ENCODE measurements around the gene TSPY9. TPM values are rescaled to one million over a fixed set of nuclear protein-coding genes. Genes with fewer than 3 reads are reported as not detected.
"Not testable (repeated sequence)": the region's sequence is repeated elsewhere in the genome, so short reads cannot be mapped to it uniquely, and the experiment has no call there.

Gene TSPY9
- total RNA-seq (2021; ENCODE audit: unreplicated experiment), result not detected
- polyA plus RNA-seq (2012), result not detected in 2 replicates
- not detected for Bru-seq, nascent RNA
- BruChase-seq, experiment 1, labeled RNA remaining after a 6-hour chase, result not detected
- BruChase-seq, experiment 2, labeled RNA remaining after a 2-hour chase, result not detected
- long read RNA-seq, result 0 reads

GRCh38 chrY:9486967-9487366, at the start of gene TSPY9:
TSPY9 (plus strand) TSS chrY:9487267; CDS start chrY:9487313, 46 bp downstream.
- H3K9ac ChIP-seq (ENCODE audit: low read length); H3K4me2 ChIP-seq (ENCODE audit: low read length); H3K4me3 ChIP-seq (replicated peaks in 1 of 2; ENCODE audit: low read depth in 1 of 2, low read length in 2 of 2); H3K9me2 ChIP-seq (ENCODE audit: insufficient read depth); H3K79me2 ChIP-seq (ENCODE audit: insufficient read depth, low read length); H3K27ac ChIP-seq (ENCODE audit: low read depth, low read length); H3K27me3 ChIP-seq (ENCODE audit: insufficient read depth, low read length); H3K9me3 ChIP-seq (ENCODE audit: control insufficient read depth in 1 of 2, insufficient read depth in 1 of 2, low read depth in 1 of 2, low read length in 2 of 2); H2AFZ ChIP-seq (ENCODE audit: low read depth, low read length, poor library complexity, severe bottlenecking); POLR2A ChIA-PET; DNase-seq (ENCODE audit: low read depth, low spot score); BruUV-seq (replicated peaks); H3K36me3 ChIP-seq (ENCODE audit: control insufficient read depth in 1 of 2, insufficient read depth in 2 of 2, low read length in 2 of 2); ATAC-seq; H4K20me1 ChIP-seq (ENCODE audit: insufficient read depth); intact Hi-C loops (cut with micrococcal nuclease); RAD21 ChIA-PET (ENCODE audit: low non-redundant PET in 1 of 2, low total read pairs in 2 of 2, uncharacterized antibody in 2 of 2, unreplicated experiment in 2 of 2); H3K4me1 ChIP-seq (ENCODE audit: control insufficient read depth in 1 of 2, insufficient read depth in 2 of 2, low read length in 2 of 2); CTCF ChIA-PET: not testable (repeated sequence)

GRCh38 chrY:9466655-9467054, 20.4 kb upstream of the TSPY9 start, which contains the start of gene TSPY1:
TSPY1 (plus strand) TSS chrY:9466955; CDS start chrY:9467001, 46 bp downstream.
- ATAC-seq; H3K9me2 ChIP-seq (ENCODE audit: insufficient read depth); CTCF ChIA-PET; H4K20me1 ChIP-seq (ENCODE audit: insufficient read depth); H3K27me3 ChIP-seq (ENCODE audit: insufficient read depth, low read length); H3K9me3 ChIP-seq (ENCODE audit: control insufficient read depth in 1 of 2, insufficient read depth in 1 of 2, low read depth in 1 of 2, low read length in 2 of 2); DNase-seq (ENCODE audit: low read depth, low spot score); H3K36me3 ChIP-seq (ENCODE audit: control insufficient read depth in 1 of 2, insufficient read depth in 2 of 2, low read length in 2 of 2); H3K9ac ChIP-seq (ENCODE audit: low read length); H2AFZ ChIP-seq (ENCODE audit: low read depth, low read length, poor library complexity, severe bottlenecking); POLR2A ChIA-PET; H3K4me3 ChIP-seq (replicated peaks in 1 of 2; ENCODE audit: low read depth in 1 of 2, low read length in 2 of 2); intact Hi-C loops (cut with micrococcal nuclease); H3K4me2 ChIP-seq (ENCODE audit: low read length); BruUV-seq (replicated peaks); RAD21 ChIA-PET (ENCODE audit: low non-redundant PET in 1 of 2, low total read pairs in 2 of 2, uncharacterized antibody in 2 of 2, unreplicated experiment in 2 of 2); H3K4me1 ChIP-seq (ENCODE audit: control insufficient read depth in 1 of 2, insufficient read depth in 2 of 2, low read length in 2 of 2); H3K79me2 ChIP-seq (ENCODE audit: insufficient read depth, low read length); H3K27ac ChIP-seq (ENCODE audit: low read depth, low read length): not testable (repeated sequence)

- H3K4me2 ChIP-seq (ENCODE audit: low read length); RAD21 ChIA-PET (ENCODE audit: low non-redundant PET in 1 of 2, low total read pairs in 2 of 2, uncharacterized antibody in 2 of 2, unreplicated experiment in 2 of 2); H3K36me3 ChIP-seq (ENCODE audit: control insufficient read depth in 1 of 2, insufficient read depth in 2 of 2, low read length in 2 of 2); H3K4me3 ChIP-seq (replicated peaks in 1 of 2; ENCODE audit: low read depth in 1 of 2, low read length in 2 of 2); H3K9me3 ChIP-seq (ENCODE audit: control insufficient read depth in 1 of 2, insufficient read depth in 1 of 2, low read depth in 1 of 2, low read length in 2 of 2); H3K9me2 ChIP-seq (ENCODE audit: insufficient read depth); POLR2A ChIA-PET; H4K20me1 ChIP-seq (ENCODE audit: insufficient read depth); DNase-seq (ENCODE audit: low read depth, low spot score); H3K4me1 ChIP-seq (ENCODE audit: control insufficient read depth in 1 of 2, insufficient read depth in 2 of 2, low read length in 2 of 2); BruUV-seq (replicated peaks); H3K9ac ChIP-seq (ENCODE audit: low read length); H2AFZ ChIP-seq (ENCODE audit: low read depth, low read length, poor library complexity, severe bottlenecking); H3K27me3 ChIP-seq (ENCODE audit: insufficient read depth, low read length); H3K79me2 ChIP-seq (ENCODE audit: insufficient read depth, low read length); CTCF ChIA-PET; H3K27ac ChIP-seq (ENCODE audit: low read depth, low read length); ATAC-seq; intact Hi-C loops (cut with micrococcal nuclease): not testable (repeated sequence)
Observed at GRCh38 chrY:9504396-9504795, 17.3 kb downstream of the TSPY9 start.

GRCh38 chrY:9516287-9516686, 29.2 kb downstream of the TSPY9 start:
- H3K9me2 ChIP-seq (ENCODE audit: insufficient read depth); H3K4me1 ChIP-seq (ENCODE audit: control insufficient read depth in 1 of 2, insufficient read depth in 2 of 2, low read length in 2 of 2); CTCF ChIA-PET; H3K27ac ChIP-seq (ENCODE audit: low read depth, low read length); H3K36me3 ChIP-seq (ENCODE audit: control insufficient read depth in 1 of 2, insufficient read depth in 2 of 2, low read length in 2 of 2); H3K9ac ChIP-seq (ENCODE audit: low read length); H3K4me3 ChIP-seq (replicated peaks in 1 of 2; ENCODE audit: low read depth in 1 of 2, low read length in 2 of 2); DNase-seq (ENCODE audit: low read depth, low spot score); H3K27me3 ChIP-seq (ENCODE audit: insufficient read depth, low read length); H2AFZ ChIP-seq (ENCODE audit: low read depth, low read length, poor library complexity, severe bottlenecking); H3K79me2 ChIP-seq (ENCODE audit: insufficient read depth, low read length); RAD21 ChIA-PET (ENCODE audit: low non-redundant PET in 1 of 2, low total read pairs in 2 of 2, uncharacterized antibody in 2 of 2, unreplicated experiment in 2 of 2); intact Hi-C loops (cut with micrococcal nuclease); ATAC-seq; H4K20me1 ChIP-seq (ENCODE audit: insufficient read depth); POLR2A ChIA-PET; H3K9me3 ChIP-seq (ENCODE audit: control insufficient read depth in 1 of 2, insufficient read depth in 1 of 2, low read depth in 1 of 2, low read length in 2 of 2); H3K4me2 ChIP-seq (ENCODE audit: low read length); BruUV-seq (replicated peaks): not testable (repeated sequence)
